ENCODE measurements around the gene TRMT10A.
"Not testable (repeated sequence)": the region's sequence is repeated elsewhere in the genome, so short reads cannot be mapped to it uniquely, and the experiment has no call there.

Gene TRMT10A

DNA sequence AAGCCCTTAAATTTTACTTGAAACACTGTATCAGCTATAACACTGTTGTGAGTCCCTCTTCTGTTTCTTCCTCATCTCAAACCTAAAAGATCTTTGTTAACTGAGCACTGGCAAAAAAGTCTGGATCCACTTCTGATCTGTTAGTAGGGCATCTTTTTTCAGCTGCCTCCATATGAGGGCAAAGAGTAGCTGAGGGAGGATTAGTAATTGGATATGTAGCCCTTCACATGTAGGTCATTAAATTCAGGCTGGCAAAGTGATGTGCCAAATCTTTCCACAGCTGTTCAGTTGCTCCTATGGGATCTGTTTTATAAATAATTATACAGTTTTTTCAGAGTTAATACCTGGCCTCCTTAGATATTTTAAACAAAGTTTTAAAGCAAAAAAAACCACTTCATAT is 1.1 kb upstream of the TRMT10A start:
- DNase-seq (ENCODE audit: low read depth in 4 of 4, low spot score in 1 of 4) = no peak

DNA sequence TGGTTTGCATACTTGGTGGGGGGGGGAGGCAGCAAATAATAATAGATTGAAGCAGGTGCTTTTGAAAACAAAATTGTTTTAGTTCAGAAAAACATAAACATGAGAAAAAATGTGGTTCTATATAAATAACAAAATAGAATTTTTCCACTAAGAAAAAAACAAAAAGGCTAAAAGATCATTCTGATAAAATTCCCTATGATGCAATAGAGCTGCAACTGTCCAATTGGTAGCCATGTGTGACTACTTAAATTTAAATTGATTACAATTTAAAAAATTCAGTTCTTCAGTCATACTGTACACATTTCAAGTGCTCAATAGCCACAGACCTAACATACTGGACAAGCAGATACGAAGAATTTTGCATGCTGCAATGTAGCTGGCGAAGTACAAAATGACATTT is 11.0 kb downstream of the TRMT10A start:
- DNase-seq (ENCODE audit: low read depth in 4 of 4, low spot score in 1 of 4) = no peak

DNA sequence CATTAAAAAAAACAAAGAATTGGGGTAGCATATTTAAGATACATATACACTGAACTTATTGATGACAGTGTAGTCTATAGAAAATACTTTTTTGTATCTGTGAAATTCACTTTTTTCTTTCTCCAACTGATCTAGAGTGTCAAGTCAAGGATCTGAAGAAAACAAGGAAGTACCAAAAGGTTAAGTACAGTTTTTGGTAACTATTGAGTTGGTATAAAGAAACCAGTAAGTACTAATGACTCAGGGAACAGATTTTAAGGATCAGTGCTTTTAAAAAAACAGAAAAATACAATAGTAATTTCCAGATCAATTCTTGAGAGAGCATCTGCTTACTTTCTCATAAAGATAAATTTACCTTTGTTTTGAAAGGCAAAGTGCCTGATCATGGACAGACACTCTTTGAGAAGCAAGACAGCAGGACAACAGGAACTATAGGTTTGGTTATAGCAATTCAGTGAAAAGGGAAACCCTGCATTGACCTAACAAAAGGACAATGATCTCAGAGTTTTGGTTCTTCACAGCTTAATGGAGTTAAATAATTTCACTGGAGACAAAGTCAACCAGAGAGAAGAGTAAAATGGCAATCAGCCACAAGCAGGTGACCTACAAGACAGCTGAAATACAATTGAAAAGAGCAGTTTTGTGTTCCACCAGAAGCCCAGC is 23.4 kb downstream of the TRMT10A start:
- DNase-seq (ENCODE audit: low read depth in 4 of 4, low spot score in 1 of 4) = no peak

DNA sequence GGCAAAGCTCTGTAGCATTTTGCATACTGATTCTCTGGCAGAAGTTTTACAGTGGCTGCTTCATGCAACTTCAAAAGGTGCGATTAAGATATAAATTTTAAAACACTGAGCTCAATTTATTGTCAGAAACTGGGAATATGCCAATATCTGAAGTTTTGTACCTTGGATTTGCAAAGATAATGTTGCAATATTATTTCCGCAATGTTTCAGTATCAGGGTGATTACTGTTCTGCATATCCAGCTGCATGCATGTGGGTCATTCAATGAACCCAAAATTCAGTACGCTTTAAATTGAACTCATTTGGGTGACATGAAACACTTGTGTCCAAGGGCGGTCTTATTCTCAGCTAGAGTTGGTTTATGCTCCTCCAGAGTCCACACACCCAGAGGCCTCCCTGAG is 26.2 kb downstream of the TRMT10A start:
- DNase-seq (ENCODE audit: low read depth in 4 of 4, low spot score in 1 of 4) = no peak

DNA sequence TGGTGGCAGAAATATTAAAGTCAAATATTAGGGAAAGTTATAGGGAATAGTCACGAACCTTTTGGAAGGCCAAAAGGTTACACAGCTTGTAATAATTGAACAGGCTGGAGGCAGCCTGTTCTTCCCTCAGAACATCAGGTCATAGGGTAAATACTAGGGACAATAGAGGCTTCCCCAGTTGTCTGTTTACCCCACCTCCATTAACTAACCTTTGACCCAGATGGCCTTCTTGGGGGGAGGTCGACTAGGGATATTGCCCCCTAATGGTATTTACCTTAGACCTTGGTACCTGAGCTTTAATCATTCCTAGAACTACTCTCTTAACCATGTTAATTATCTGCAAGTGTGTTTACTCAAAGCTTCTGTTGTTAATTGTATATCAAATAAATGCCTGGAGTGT is 27.0 kb downstream of the TRMT10A start:
- DNase-seq (ENCODE audit: low read depth in 4 of 4, low spot score in 1 of 4) = no peak

DNA sequence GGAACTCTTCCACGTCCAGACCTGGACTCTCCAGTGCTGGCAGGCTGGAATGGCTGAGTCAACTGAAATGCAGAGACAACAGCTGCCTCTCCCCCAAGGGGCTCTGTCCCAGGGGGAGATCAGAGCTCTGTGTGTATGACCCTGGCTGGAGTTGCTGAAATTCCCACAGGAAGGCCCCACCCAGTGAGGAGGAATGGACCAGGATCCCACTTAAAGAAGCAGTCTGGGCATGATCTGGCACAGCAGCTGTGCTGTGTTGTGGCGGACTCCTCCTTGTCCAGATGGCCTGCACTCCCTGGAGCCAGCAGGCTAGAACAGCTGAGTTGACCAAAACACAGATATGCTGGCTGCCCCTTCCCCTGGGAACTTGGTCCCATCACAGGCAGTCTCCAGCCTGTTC is 27.6 kb downstream of the TRMT10A start:
- DNase-seq (ENCODE audit: low read depth in 4 of 4, low spot score in 1 of 4) = no peak

DNA sequence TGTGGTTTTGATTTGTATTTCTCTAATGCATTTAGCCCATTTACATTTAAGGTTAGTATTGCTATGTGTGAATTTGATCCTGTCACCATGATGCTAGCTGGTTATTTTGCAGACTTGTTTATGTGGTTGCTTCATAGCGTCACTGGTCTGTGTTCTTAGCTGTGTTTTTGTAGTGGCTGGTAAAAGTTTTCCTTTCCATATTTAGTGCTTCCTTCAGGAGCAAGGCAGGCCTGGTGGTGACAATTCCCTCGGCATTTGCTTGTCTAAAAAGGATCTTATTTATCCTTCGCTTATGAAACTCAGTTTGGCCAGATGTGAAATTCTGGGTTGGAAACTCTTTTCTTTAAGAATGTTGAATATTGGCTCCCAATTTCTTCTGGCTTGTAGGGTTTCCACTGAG is 29.1 kb downstream of the TRMT10A start:
- not testable (repeated sequence) for DNase-seq (ENCODE audit: low read depth in 4 of 4, low spot score in 1 of 4)

DNA sequence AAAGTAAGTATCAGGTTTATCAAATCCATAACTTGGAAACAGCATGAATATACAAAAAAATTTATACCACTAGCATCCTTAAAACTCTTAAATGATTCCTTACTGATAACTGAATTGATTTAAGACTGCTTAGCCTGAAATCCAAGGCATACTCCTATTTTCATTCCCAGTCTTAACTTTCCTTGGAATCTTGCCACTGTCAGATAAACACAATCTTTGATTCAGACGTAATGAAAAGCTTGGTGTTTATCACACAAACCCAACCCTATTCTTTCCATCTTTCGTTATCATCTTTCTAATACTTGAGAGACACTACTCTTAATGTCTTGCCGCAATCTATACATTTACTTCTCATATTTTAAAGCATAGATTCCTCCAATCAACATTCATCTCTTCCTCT is 33.9 kb downstream of the TRMT10A start:
- DNase-seq (ENCODE audit: low read depth in 4 of 4, low spot score in 1 of 4) = no peak

DNA sequence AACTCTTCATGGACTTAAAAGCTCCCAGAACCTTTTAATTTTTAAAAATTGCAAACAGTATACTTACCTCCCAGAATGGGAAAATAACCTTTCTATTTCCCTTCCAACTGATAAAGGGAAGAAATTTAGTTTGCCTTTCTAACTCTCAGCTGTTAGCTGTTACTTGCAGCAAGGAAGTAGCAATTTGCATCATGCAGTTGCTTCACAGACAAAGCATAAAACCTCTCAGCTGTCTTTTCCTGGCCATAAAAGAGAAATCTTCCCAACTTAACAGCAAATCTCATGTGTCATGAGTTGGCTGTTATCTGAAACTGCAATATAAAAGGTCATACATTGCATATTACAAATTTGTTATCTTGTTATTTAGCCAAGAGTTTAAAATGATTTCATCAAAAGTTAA is 34.6 kb downstream of the TRMT10A start:
- DNase-seq (ENCODE audit: low read depth in 4 of 4, low spot score in 1 of 4) = no peak

DNA sequence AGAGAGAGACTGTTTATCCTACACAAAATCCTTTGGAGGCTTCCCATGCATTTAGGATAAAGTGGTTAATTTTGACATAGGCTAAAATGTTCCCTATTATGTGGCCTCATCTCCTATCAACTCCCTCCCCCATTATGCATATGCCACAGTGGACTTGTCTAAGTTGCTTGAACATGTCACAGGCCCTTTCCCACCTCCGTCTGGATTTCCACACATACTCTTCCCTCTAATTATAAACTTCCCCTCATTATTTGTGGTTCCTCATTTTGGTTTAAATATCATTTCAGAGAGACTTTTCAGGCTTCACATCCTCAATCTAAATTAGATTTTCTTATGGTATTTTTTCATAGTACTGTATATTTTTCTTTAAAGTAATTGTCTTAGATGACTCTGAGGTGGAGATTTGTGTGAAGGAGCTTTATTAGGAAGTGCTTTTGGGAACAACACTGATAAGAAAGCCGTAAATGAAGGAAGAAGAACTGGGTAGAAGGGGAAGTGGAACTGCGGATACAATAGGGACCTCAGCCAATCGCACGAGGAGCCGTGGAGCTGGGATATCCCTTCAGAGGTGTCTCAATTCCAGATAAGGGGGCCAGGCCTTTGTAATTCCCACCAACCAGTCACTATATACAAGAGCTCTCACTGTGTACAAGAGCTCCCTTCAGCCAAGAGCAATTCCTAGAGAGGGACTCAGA is 45.1 kb downstream of the TRMT10A start:
- no peak for DNase-seq (ENCODE audit: low read depth in 4 of 4, low spot score in 1 of 4)

DNA sequence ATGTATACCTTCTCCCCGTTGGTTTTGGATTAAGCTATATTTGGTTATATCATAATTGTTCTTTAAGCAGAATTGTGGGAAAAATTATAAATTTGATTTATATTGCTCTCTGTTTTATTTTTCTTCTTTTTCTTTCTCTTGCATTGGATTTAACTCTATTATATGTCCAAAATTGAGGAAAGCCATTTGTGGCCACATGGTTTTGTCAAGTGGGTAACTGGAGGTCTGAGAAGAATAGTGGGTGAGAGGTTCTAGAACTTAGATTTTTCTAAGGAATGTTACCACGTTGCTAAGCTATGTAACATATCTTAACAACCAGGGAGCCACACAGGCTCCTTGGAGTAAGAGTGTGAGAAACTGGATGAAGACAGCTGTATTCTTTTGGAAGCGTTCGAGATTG is 53.1 kb downstream of the TRMT10A start, which contains the start of gene C4orf17:
Gene C4orf17, plus strand, starts transcription at position 301 of the 400 bp plus-strand sequence. CDS start 2,061 bp downstream, outside the sequence.
- no peak for DNase-seq (ENCODE audit: low read depth in 4 of 4, low spot score in 1 of 4)

DNA sequence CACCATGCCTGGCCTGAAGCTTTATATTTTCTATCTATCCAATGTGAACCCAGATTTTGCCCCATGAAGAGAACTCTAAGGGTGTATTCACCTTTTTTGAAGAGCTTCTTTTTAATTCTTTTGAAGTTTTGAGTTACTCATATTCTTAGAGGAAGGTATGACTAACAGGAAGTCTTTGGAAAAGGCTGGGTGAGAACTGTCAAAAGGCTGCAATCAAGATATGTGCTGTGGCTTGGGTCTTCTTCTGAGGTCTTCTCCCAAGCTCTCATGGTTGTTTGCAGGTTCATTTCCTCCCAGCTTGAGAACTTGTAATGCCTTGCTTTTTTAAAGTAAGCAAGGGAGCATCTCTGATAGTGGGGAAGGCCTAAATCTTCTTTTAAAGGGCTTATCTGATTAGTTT is 56.1 kb downstream of the TRMT10A start:
- DNase-seq (ENCODE audit: low read depth in 4 of 4, low spot score in 1 of 4) = peak in 1 of 4 experiments; percentile 15

DNA sequence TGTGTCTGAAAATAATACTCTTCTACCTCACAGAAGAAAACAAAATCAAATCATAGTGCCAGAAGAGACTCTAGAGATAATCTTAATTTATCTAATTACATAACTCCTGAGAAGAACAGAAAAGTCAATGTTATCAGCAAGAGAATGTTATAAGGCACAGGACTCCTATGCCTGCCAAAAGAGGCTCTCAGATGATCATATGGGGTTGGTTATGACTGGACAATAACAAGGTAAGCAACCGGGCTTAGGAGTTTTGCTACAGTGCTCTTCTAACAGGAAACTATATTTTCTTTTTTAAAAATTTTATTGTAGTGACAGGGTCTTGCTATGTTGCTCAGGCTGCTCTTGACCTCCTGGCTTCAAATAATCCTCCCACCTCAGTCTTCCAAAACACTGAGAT is 56.5 kb downstream of the TRMT10A start:
- DNase-seq (ENCODE audit: low read depth in 4 of 4, low spot score in 1 of 4) = no peak

DNA sequence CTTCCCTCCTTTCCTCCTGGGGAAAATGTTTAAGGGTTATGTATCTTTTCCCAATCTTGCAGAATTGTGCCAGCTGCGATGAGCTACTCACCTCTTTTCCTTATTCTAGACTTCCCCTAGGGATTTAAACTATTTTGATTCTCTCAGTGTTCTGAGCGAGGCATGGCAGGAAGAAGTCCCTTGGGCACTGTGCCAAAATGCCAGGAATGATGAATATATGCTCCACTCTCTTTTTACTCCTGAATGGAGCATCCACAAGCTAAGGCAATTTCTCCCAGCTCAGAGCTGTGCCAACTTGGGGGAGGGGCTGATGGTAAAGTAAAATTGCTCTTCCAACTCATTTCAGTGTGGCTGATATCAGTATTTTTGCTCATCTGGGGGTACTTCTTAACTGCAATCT is 57.1 kb downstream of the TRMT10A start:
- DNase-seq (ENCODE audit: low read depth in 4 of 4, low spot score in 1 of 4) = no peak

DNA sequence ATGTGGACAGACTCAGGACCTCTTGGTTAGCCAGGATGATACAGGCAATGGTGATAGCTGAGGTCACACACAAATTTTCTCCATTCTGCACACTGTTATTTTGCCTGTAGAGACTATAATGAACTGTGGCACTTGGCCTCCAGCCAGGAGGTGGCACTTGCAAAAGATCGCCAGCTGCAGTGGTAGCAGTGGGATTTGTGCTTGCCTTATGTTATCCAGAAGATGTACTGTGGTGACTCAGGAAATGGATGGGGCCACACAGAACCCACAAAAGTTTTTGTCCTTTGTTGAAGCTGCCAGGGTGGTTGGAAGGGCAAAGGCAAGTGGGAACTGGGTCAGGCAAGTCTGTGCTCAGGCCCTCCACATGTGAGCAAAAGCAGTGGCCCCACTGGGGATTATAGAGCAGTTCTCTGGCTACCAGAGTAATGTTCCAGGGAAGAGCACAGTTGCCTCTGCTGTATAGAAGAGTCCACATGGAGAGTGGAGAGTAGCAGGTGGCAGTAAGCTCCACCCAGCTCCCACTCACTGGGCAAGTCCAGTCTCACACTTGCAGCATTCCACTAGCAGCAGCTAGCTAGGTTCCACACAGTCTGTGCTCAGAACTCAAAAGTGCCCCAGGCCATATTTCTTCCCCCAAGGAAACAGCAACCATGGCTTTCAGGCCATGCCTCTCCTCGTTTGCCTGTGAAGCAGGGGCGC is 58.9 kb downstream of the TRMT10A start:
- DNase-seq (ENCODE audit: low read depth in 4 of 4, low spot score in 1 of 4) = no peak

All from stimulated activated CD4-positive, alpha-beta T cell treated with anti-CD3 and anti-CD28 coated beads, Interleukin-1b, Interleukin-23, amount 100 ng/mL, for 24 hours (primary cell).